ENCODE measurements around the gene ACBD6. TPM values are rescaled to one million over a fixed set of nuclear protein-coding genes. Genes with fewer than 3 reads are reported as not detected.

ACBD6 gene
- total RNA-seq, 1 experiment from 2014 or later, result 73.6 TPM

- intact Hi-C loops (cut with micrococcal nuclease; ENCODE audit: unreplicated experiment), result no loop called here
- H3K4me3 Mint-ChIP-seq (ENCODE audit: low read depth, unreplicated experiment), result no peak overlapping the region
- H3K4me1 Mint-ChIP-seq (ENCODE audit: low read depth, unreplicated experiment), result no peaks in the 10 kb centered on the region
- DNase-seq, result no peak
- no peaks in the 10 kb centered on the region for H3K36me3 Mint-ChIP-seq (ENCODE audit: insufficient read depth, unreplicated experiment)
- no peak overlapping the region for H3K27ac Mint-ChIP-seq (ENCODE audit: unreplicated experiment)
- CTCF ChIA-PET, result interaction anchor here (0.7 to 0.9 kb wide), 2 partner anchors 17 to 46 kb away, joined by 4 to 7 read pairs; no protein-coding TSS in a partner anchor
- TF ChIP-seq CTCF (IDR thresholded peaks at IDR 0.05; ENCODE audit: unreplicated experiment), result no peak
- no peaks in the 10 kb centered on the region for H3K9me3 Mint-ChIP-seq (ENCODE audit: low read depth, unreplicated experiment)
- no TSS peak for BruUV-seq (replicated peaks)
- no peaks in the 10 kb centered on the region for H3K27me3 Mint-ChIP-seq (ENCODE audit: unreplicated experiment)
Observed at GRCh38 chr1:180548686-180549317, 46.4 kb upstream of the ACBD6 start.

GRCh38 chr1:180545991-180546390 lies 43.6 kb upstream of the ACBD6 start:
- CTCF ChIA-PET, result interaction anchor here (0.6 kb wide), 1 partner anchor 67 kb away, joined by 4 read pairs; no protein-coding TSS in a partner anchor
- Mint-ChIP-seq H3K36me3 (ENCODE audit: insufficient read depth, unreplicated experiment) (no peaks in the 10 kb centered on the region), H3K4me3 (ENCODE audit: low read depth, unreplicated experiment) (no peak overlapping the region), H3K27ac (ENCODE audit: unreplicated experiment) (no peak overlapping the region), H3K27me3 (ENCODE audit: unreplicated experiment) (no peaks in the 10 kb centered on the region), H3K9me3 (ENCODE audit: low read depth, unreplicated experiment) (no peaks in the 10 kb centered on the region), H3K4me1 (ENCODE audit: low read depth, unreplicated experiment) (no peaks in the 10 kb centered on the region)
- intact Hi-C loops (cut with micrococcal nuclease; ENCODE audit: unreplicated experiment), result no loop called here
- no peak for TF ChIP-seq CTCF (IDR thresholded peaks at IDR 0.05; ENCODE audit: unreplicated experiment)
- DNase-seq, result no peak
- BruUV-seq (replicated peaks), result no TSS peak

- BruUV-seq (replicated peaks), result no TSS peak
- intact Hi-C loops (cut with micrococcal nuclease; ENCODE audit: unreplicated experiment), result no loop called here
- TF ChIP-seq CTCF (IDR thresholded peaks at IDR 0.05; ENCODE audit: unreplicated experiment), result no peak
- Mint-ChIP-seq H3K27ac (ENCODE audit: unreplicated experiment) (no peak overlapping the region), H3K27me3 (ENCODE audit: unreplicated experiment) (no peaks in the 10 kb centered on the region), H3K36me3 (ENCODE audit: insufficient read depth, unreplicated experiment) (no peaks in the 10 kb centered on the region), H3K4me3 (ENCODE audit: low read depth, unreplicated experiment) (no peak overlapping the region), H3K4me1 (ENCODE audit: low read depth, unreplicated experiment) (no peaks in the 10 kb centered on the region), H3K9me3 (ENCODE audit: low read depth, unreplicated experiment) (no peaks in the 10 kb centered on the region)
- CTCF ChIA-PET, result no interaction called here
- no peak for DNase-seq
Observed at GRCh38 chr1:180544050-180544449, 41.7 kb upstream of the ACBD6 start.

GRCh38 chr1:180542838-180543145 lies 40.4 kb upstream of the ACBD6 start:
- intact Hi-C loops (cut with micrococcal nuclease; ENCODE audit: unreplicated experiment), result no loop called here
- no peaks in the 10 kb centered on the region for H3K36me3 Mint-ChIP-seq (ENCODE audit: insufficient read depth, unreplicated experiment)
- H3K9me3 Mint-ChIP-seq (ENCODE audit: low read depth, unreplicated experiment), result no peaks in the 10 kb centered on the region
- H3K4me3 Mint-ChIP-seq (ENCODE audit: low read depth, unreplicated experiment), result no peak overlapping the region
- H3K4me1 Mint-ChIP-seq (ENCODE audit: low read depth, unreplicated experiment), result no peaks in the 10 kb centered on the region
- H3K27ac Mint-ChIP-seq (ENCODE audit: unreplicated experiment), result no peak overlapping the region
- no peaks in the 10 kb centered on the region for H3K27me3 Mint-ChIP-seq (ENCODE audit: unreplicated experiment)
- TF ChIP-seq CTCF (IDR thresholded peaks at IDR 0.05; ENCODE audit: unreplicated experiment), result no peak
- DNase-seq, result no peak
- BruUV-seq (replicated peaks), result no TSS peak
- CTCF ChIA-PET, result no interaction called here
